NCI-H446 (cell line): ENCODE results near the gene CACNG7.
A peak's percentile ranks its signal among the peaks of the same experiment; 100 is the strongest.

ENCODE experiments used
- DNase-seq, 2 experiments: peaks; one replicate each; lab custom pipeline; 2025; lab: John Stamatoyannopoulos, UW

CACNG7 gene

DNA sequence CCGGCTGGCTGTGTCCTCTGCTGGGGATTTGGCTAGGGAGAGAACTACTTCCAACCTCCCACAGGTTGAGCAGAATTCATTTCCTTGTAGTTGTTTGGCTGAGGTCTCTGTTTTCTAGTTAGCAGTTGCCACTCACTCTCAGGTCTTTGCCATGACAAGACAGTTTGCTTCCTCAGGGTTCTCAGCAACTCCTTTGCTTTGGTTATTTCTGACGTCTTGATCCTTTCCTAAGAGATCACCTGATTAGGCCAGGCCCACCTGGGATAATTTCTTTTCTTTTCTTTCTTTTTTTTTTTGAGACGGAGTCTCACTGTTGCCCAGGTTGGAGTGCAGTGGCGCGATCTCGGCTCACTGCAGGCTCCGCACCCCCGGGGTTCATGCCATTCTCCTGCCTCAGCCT is 44.3 kb downstream of the CACNG7 start:
- no peak for DNase-seq

DNA sequence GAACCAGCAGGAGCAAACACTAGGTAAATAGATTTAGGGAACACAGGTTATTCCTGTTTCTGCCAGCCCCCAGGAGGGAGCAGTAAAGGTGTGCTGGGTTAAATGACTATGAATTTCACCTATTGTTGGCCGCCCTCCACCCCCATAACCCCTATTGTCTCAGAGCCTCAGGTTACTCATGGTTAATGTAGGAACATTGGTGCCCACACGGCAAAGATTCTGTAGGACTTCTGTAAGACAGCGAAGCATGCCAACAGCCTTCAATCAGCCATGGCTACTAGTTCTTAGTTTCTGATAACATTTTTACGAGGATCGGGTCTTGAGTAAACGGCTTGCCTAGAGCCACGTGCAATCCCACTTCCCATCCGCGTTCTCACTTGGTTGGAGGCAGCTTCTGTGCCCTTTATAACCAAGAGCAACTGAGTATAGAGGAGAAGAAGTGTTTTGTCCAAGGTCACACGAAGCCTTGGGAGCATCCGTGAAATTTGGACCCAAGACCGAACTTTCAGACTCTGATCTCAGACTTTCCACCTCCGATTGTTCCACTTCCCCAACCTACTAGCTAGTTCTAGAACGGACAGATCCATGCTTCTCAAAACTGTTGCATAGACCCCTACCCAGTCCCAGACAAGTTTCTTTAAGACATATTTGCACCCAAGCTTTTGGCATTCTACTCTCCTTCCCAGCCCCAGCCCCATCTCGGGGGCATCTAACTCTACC is 48.5 kb downstream of the CACNG7 start:
- no peak for DNase-seq

GRCh38 chr19:53958168-53958571 is 49.1 kb downstream of the CACNG7 start:
- DNase-seq: no peak

- no peak for DNase-seq
Measured at GRCh38 chr19:53958823-53959757, 50.0 kb downstream of the CACNG7 start.

DNA sequence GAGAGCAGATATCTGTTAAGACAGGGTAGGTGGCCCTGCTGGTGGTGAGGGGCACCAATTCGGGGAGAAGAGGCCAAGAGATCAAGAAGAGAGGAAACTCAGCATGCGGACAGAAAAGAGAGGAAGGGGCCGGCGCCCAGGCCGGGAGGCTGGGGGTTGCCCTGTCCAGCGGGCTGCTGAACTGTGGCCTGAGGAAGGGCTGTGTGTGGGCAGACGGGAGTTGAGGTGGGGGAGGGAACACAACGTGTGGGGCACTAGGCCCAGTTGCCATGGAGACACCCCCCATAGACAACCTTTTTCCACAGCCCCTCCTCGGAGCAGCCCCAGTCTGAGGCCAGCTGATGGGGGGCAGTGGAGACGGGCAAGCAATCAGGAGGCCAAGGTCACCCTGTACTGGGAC is 51.1 kb downstream of the CACNG7 start:
- DNase-seq: no peak

GRCh38 chr19:53960886-53961285 is 51.8 kb downstream of the CACNG7 start:
- DNase-seq: no peak

DNA sequence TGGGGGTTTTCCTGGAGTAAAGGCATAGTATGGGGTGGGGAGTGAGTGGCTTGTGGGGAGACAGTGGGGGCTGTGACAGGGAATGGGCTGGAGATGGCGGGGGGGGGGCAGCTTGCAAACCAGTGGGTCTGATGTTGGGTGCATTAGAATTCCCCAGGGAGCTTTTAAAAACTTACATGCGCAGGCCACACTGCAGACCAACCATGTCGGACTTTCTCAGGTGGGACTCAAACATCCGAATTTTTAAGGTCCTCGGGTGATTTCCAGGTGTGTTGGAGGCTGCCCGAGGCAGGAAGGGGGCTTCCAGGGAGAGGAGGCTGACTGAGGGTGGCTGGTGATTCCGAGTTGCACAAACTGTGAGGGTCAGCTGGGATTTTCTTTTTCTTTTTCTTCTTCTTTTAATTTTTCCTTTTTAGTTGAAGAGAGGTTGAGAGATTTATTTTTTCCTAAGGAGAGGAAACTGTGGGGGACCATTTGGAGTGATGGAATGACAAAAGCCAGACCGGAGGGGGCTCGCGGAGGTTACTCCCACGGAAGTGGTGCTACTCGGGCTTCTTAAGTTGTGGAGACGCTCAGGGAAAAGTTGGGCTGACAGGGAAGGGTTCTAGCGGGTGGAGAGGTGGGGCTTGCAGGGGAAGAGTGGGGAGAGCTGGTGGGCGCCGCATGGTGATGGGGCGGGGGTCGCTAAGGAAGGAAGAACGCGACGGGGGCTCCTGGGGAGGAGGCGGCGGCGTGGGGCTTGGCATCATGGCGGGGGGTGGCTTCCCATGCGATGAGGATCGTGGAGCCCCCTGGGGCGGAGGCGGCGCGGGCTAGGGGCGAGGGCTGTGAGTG is 52.7 kb downstream of the CACNG7 start:
- DNase-seq: no peak

- DNase-seq: no peak
Measured at GRCh38 chr19:53962887-53963431, 53.9 kb downstream of the CACNG7 start, which contains the start of gene CACNG8. Gene CACNG8 (plus strand): TSS chr19:53962937.

GRCh38 chr19:53965091-53965490 is 56.0 kb downstream of the CACNG7 start:
- no peak for DNase-seq

DNA sequence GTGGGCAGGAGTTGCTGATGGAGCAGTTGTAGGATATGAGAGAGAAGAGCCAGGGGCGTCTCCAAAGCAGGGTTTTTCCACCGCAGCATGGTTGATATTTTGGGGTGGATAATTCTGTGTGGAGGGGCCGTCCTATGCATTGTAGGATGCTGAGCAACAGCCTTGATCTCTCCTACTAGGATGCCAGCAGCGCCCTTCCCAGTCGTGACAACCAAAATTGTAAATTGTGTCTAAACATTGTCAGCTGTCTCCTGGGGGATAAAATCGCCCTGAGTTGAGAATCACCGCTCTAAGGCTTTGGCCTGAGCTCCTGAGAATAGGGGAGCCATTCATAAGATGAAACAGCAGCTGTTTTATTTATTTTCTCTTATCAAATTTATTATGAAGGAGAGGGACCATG is 57.9 kb downstream of the CACNG7 start:
- DNase-seq: no peak

DNA sequence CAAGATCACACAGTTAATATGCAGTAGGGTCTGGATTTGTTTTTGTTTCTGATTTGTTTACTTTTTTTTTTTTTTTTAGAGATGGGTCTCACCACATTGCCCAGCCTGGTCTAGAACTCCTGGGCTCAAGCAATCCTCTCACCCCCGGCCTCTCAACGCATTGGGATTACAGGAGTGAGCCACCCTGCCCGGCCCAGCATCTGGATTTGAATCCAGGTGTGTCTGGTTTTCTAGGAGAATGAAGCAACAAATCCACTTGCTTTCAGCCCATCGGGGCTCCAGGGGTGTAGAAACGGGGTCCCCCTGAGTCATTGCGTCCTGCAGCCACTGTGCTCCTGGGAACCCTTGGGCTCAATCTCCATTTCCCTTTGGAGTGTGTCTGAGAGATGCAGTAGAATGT is 60.3 kb downstream of the CACNG7 start:
- no peak for DNase-seq

GRCh38 chr19:53971673-53972072 is 62.6 kb downstream of the CACNG7 start:
- DNase-seq: no peak

DNA sequence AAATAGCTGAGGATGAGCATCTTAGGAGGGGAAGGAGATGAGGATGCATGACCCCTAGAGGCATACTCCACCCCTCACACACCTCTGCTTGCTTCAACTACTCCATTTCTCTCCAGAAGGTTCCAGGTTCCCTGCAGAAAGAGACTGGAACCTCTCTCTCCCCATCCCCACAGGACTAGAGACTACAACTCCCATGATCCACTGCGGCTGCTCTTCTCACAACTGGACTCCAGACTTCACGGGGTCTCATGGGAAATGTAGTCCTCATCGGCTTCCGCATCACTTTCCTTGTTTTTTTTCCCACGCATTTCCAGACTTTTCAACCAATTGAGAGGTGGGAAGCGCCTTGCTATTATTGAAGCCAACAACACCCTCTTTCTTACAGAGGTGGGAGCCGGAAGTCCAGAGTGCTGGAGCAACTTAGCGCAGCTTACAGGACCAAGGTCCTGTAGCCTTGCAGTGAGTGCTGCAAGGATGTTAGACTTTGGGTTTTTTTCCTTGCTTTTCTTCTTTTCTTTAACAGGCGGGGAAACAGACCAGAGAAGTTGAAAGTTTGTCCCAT is 68.4 kb downstream of the CACNG7 start:
- peak; percentile 6 to 69 for DNase-seq

GRCh38 chr19:53977991-53978731 is 69.1 kb downstream of the CACNG7 start:
- DNase-seq: no peak

DNA sequence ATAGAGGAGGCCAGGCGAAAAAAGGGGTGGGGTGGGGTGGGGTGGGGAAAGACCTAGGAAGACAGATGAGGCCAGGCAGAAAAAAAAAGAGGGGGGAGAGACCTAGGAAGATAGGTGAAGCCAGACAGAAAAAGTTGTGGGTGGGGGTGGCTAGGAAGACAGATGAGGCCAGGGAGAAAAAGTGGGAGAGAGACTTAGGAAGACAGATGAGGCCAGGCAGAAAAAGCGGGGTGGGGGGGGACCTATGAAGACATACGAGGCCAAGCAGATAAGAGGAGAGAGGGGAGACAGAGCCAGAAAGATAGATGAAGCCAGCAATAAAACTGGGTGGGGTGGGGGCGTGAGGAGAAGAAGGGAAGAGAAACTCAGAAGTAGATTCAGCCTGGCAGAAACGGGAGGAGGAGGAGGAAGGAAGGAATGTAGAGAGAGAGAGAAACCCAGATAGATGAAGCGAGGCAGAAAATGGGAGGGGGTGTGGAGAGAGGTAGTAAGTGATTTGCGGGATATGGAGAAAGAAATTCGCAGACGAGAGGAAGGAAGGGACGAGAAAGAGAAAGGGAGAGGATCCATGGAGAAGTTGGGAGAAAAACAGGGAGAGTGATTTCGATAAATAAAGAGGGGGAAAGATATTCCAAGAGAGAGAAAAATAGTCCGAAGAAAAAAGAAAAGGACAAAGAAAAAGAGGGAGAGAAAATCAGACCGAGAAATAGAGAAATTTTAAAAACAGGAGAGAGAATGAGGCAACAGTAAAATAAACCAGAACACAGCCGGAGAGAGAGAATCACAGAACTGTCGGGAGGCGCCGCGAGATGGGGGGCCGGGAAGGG is 70.1 kb downstream of the CACNG7 start:
- DNase-seq: no peak

DNA sequence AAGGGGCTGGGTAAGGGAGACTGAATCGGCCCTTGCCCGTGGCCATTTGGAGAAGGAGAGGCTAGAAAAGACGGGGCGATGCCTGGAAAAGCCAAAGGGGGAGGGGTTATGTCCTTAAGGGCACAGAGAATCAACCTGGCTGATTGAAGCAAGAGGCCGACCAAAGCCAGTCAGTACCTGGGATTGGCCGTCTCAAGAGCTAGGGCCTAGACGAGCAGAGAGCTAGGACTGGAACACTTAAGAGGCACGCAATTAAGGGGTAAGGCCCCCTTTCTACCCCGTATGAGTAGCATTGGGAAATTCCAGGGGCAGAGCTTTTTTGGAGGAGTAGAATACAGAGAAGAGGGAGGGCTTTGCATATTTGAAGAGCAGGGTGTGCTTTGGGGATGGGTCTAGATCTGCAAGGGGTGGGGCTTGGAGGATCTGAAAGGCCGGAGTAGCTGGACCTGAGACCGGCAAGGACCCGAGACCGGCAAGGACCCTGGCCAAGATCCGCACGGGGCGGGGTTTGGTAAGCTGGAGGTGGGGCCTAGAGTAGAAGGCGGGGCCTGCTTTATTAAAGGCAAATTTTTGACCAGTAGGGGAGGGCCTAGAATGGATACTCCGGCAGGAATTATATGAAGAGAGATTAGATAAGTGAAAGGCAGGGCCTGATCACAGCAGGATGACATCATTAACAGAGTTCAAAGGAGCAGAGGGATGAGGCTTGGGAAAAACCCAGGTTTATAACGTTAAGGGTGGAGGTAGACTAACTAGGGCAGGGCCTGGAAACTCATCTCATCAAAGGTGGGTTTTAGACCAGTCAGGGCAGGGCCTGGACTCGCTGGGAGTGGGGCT is 71.7 kb downstream of the CACNG7 start:
- DNase-seq: no peak

DNA sequence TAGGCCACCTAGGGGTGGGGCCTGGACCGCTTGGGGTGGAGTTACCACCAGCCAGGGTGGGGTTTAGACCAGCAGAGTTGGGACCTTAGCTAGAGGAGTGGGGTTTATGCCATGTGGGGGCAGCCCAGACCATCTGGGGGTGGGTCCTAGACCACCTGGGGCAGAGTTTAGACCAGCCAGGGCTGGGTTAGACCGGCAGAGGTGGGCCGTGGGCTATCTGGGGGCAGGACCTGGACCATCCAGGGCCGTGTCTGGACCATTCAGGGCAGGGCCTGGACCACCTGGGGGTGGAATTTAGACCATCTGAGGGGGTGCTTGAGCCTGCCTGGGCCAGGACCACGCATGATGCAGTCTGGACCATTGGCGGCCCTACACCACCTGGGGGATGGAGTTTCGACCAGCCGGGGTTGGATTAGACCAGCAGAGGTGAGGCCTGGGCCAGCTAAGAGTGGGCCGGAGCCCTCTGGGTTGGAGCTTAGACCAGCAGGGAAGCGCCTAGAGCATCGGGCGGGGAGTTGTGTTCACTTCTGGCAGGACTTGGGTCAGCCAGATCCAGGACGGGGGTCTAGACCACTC is 72.4 kb downstream of the CACNG7 start:
- DNase-seq: no peak

DNA sequence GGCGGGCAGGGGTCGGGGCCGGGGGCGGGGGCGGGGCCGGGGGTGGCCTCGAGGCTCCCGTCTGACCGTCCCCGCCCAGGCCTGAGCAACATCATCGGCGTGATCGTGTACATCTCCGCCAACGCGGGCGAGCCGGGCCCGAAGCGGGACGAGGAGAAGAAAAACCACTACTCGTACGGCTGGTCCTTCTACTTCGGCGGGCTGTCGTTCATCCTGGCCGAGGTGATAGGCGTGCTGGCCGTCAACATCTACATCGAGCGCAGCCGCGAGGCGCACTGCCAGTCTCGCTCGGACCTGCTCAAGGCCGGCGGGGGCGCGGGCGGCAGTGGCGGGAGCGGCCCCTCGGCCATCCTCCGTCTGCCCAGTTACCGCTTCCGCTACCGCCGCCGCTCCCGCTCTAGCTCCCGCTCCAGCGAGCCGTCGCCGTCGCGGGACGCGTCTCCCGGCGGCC is 72.9 kb downstream of the CACNG7 start:
- no peak for DNase-seq

GRCh38 chr19:53982611-53983010 is 73.5 kb downstream of the CACNG7 start:
- DNase-seq: no peak
